ENCODE data around the gene TP53BP2. TPM values are rescaled to one million over a fixed set of nuclear protein-coding genes. Genes with fewer than 3 reads are reported as not detected.
"Not testable (repeated sequence)": the region's sequence is repeated elsewhere in the genome, so short reads cannot be mapped to it uniquely, and the experiment has no call there.

Gene TP53BP2
- total RNA-seq, 2 donors from 2014 or later = 54.6 to 58.1 TPM

DNA sequence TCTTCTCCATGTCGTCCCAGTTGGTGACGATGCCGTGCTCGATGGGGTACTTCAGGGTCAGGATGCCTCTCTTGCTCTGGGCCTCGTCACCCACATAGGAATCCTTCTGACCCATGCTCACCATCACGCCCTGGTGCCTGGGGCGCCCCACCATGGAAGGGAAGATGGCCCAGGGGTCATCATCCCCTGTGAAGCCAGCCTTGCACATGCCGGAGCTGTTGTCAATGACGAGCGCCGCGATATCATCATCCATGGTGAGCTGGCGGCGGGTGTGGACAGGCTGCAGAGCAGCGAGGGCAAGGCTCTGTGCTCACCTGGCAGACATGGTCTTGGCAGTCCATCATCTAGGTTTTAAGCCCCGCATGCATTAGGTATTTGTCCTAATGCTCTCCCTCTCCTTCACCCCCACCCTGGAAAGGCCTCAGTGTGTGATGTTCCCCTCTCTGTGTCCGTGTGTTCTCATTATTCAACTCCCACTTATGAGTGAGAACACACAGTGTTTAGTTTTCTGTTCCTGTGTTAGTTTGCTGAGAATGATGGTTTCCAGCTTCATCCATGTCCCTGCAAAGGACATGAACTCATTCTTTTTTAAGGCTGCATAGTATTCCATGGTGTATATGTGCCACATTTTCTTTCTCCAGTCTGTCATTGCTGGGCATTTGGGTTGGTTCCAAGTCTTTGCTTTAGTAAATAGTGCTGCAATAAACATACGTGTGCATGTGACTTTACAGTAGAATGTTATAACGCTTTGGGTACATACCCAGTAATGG, 19.0 kb upstream of the TP53BP2 start:
- H3K27me3 Mint-ChIP-seq (ENCODE audit: low read depth) = peaks cover 17% of the 10 kb centered on the region
- H3K27ac Mint-ChIP-seq; ATAC-seq (replicated peaks in 1 of 2); H3K4me3 Mint-ChIP-seq; H3K36me3 Mint-ChIP-seq (ENCODE audit: insufficient read depth in 2 of 2); H3K4me1 Mint-ChIP-seq (ENCODE audit: low read depth); H3K9me3 Mint-ChIP-seq; DNase-seq: not testable (repeated sequence)

DNA sequence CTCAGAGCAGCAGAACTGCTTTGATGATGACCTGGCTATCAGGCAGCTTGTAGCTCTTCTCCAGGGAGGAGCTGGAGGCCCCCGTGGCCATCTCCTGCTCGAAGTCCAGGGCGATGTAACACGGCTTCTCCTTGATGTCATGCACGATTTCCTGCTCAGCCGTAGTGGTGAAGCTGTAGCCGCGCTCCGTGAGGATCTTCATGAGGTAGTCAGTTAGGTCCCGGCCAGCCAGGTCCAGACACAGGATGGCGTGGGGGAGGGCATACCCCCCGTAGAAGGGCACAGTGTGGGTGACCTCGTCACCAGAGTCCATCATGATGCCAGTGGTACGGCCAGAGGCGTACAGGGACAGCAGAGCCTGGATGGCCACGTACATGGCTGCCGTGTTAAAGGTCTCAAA, 18.3 kb upstream of the TP53BP2 start:
- peaks cover 17% of the 10 kb centered on the region for H3K27me3 Mint-ChIP-seq (ENCODE audit: low read depth)
- DNase-seq (no peak), ATAC-seq (replicated peaks in 1 of 2) (no peak)
- no peaks in the 10 kb centered on the region for H3K9me3 Mint-ChIP-seq
- H3K4me3 Mint-ChIP-seq = no peak overlapping the region
- H3K4me1 Mint-ChIP-seq (ENCODE audit: low read depth) = peaks cover 7% of the 10 kb centered on the region
- no peak overlapping the region for H3K27ac Mint-ChIP-seq
- no peaks in the 10 kb centered on the region for H3K36me3 Mint-ChIP-seq (ENCODE audit: insufficient read depth in 2 of 2)

DNA sequence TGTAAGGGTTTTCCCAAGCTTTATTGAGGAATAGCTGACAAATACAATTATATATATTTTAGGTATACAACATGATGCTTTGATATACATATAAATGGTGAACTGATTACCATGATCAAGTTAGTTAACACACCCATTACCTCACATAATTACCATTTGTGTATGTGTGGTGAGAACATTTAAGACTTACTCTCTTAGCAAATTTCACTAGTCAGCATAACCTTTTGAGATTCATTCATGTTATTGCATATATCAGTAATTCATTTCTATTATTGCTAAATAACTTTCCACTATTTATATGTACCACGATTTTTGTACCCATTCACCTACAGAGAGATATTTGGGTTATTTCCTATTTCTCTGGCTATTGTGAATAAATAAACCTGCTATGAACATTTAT, 16.2 kb upstream of the TP53BP2 start:
- Mint-ChIP-seq H3K27me3 (ENCODE audit: low read depth) (peaks cover 17% of the 10 kb centered on the region), H3K9me3 (no peaks in the 10 kb centered on the region), H3K4me3 (no peak overlapping the region), H3K4me1 (ENCODE audit: low read depth) (peaks cover 7% of the 10 kb centered on the region), H3K27ac (no peak overlapping the region), H3K36me3 (ENCODE audit: insufficient read depth in 2 of 2) (no peaks in the 10 kb centered on the region)
- ATAC-seq (replicated peaks in 1 of 2) (no peak), DNase-seq (no peak)

GRCh38 chr1:223860051-223860622, 14.4 kb upstream of the TP53BP2 start:
- DNase-seq = no peak
- Mint-ChIP-seq H3K27ac (no peak overlapping the region), H3K36me3 (ENCODE audit: insufficient read depth in 2 of 2) (no peaks in the 10 kb centered on the region), H3K9me3 (no peaks in the 10 kb centered on the region), H3K27me3 (ENCODE audit: low read depth) (peaks cover 5% of the 10 kb centered on the region), H3K4me3 (no peak overlapping the region), H3K4me1 (ENCODE audit: low read depth) (peaks cover 7% of the 10 kb centered on the region)
- peak; percentile 44 to 66 for ATAC-seq (replicated peaks in 1 of 2)

- peaks cover 5% of the 10 kb centered on the region for H3K27me3 Mint-ChIP-seq (ENCODE audit: low read depth)
- ATAC-seq (replicated peaks in 1 of 2) (no peak), DNase-seq (no peak)
- H3K27ac Mint-ChIP-seq = no peak overlapping the region
- H3K9me3 Mint-ChIP-seq = no peaks in the 10 kb centered on the region
- no peak overlapping the region for H3K4me3 Mint-ChIP-seq
- peaks cover 7% of the 10 kb centered on the region for H3K4me1 Mint-ChIP-seq (ENCODE audit: low read depth)
- no peaks in the 10 kb centered on the region for H3K36me3 Mint-ChIP-seq (ENCODE audit: insufficient read depth in 2 of 2)
Observed at GRCh38 chr1:223859058-223859457, 13.3 kb upstream of the TP53BP2 start.

GRCh38 chr1:223856386-223856785, 10.6 kb upstream of the TP53BP2 start:
- no peaks in the 10 kb centered on the region for H3K9me3 Mint-ChIP-seq
- ATAC-seq (replicated peaks in 1 of 2) (no peak), DNase-seq (no peak)
- H3K4me1 Mint-ChIP-seq (ENCODE audit: low read depth) = no peaks in the 10 kb centered on the region
- no peak overlapping the region for H3K4me3 Mint-ChIP-seq
- peaks cover 4% of the 10 kb centered on the region for H3K27me3 Mint-ChIP-seq (ENCODE audit: low read depth)
- H3K27ac Mint-ChIP-seq = no peak overlapping the region
- no peaks in the 10 kb centered on the region for H3K36me3 Mint-ChIP-seq (ENCODE audit: insufficient read depth in 2 of 2)

DNA sequence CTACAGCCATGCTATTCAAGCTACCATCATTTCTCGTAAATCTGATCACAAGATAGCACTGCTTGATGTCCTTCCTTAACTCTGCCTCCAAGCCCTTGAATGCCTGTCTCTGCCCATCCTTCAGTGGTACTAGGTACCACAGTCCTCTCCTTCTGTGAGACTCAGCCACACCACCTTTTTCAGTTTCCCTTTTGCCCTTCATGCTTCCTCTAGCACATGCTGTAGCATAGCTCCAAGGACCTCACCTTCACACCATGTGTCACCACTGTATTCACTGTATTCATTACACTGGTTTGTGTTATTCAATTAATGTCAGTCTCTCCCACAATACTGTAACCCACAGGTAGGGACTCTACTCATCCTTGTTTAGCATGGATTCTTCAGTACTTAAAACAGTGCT, 8.0 kb upstream of the TP53BP2 start:
- H3K4me1 Mint-ChIP-seq (ENCODE audit: low read depth) = peaks cover 6% of the 10 kb centered on the region
- H3K27me3 Mint-ChIP-seq (ENCODE audit: low read depth) = peaks cover 9% of the 10 kb centered on the region
- ATAC-seq (replicated peaks in 1 of 2) (no peak), DNase-seq (no peak)
- no peak overlapping the region for H3K4me3 Mint-ChIP-seq
- H3K27ac Mint-ChIP-seq = no peak overlapping the region
- peaks cover 5% of the 10 kb centered on the region in 2 donors for H3K9me3 Mint-ChIP-seq
- H3K36me3 Mint-ChIP-seq (ENCODE audit: insufficient read depth in 2 of 2) = peaks cover 0 to 4% of the 10 kb centered on the region in 2 donors

DNA sequence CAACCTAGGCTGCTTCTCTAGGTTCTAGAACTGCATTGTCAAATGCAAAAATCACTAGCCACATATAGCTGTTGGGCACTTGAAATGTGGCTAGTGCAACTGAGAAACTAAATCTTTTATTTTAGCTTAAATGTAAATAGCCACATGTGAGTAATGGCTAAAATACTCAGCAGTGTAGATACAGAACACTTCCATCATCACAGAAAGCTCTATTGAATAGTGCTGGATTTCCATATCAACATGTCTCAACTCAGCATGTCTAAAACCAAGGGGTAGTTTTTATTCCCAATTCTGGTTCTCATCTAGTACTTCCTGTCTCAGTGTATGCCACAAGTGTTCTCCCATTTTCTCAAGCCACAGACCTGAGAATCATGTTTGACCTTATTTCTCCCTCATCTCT, 7.5 kb upstream of the TP53BP2 start:
- Mint-ChIP-seq H3K36me3 (ENCODE audit: insufficient read depth in 2 of 2) (peaks cover 0 to 4% of the 10 kb centered on the region in 2 donors), H3K27me3 (ENCODE audit: low read depth) (peaks cover 9% of the 10 kb centered on the region), H3K4me3 (no peak overlapping the region), H3K9me3 (peaks cover 5 to 8% of the 10 kb centered on the region in 2 donors), H3K4me1 (ENCODE audit: low read depth) (peaks cover 6% of the 10 kb centered on the region), H3K27ac (no peak overlapping the region)
- no peak for DNase-seq
- no peak for ATAC-seq (replicated peaks in 1 of 2)

GRCh38 chr1:223852337-223852736, 6.6 kb upstream of the TP53BP2 start:
- Mint-ChIP-seq H3K9me3 (peaks cover 5 to 8% of the 10 kb centered on the region in 2 donors), H3K4me1 (ENCODE audit: low read depth) (peaks cover 14% of the 10 kb centered on the region), H3K27me3 (ENCODE audit: low read depth) (peaks cover 9% of the 10 kb centered on the region), H3K4me3 (no peak overlapping the region), H3K36me3 (ENCODE audit: insufficient read depth in 2 of 2) (peaks cover 0 to 5% of the 10 kb centered on the region in 2 donors), H3K27ac (no peak overlapping the region)
- ATAC-seq (replicated peaks in 1 of 2) (no peak), DNase-seq (no peak)

- Mint-ChIP-seq H3K27ac (no peak overlapping the region), H3K27me3 (ENCODE audit: low read depth) (peaks cover 9% of the 10 kb centered on the region), H3K9me3 (peaks cover 5 to 8% of the 10 kb centered on the region in 2 donors), H3K4me3 (no peak overlapping the region), H3K36me3 (ENCODE audit: insufficient read depth in 2 of 2) (peaks cover 5 to 9% of the 10 kb centered on the region in 2 donors), H3K4me1 (ENCODE audit: low read depth) (peaks cover 23% of the 10 kb centered on the region)
- DNase-seq = no peak
- ATAC-seq (replicated peaks in 1 of 2) = no peak
Observed at GRCh38 chr1:223849352-223850254, 3.9 kb upstream of the TP53BP2 start.

GRCh38 chr1:223848536-223848935, 2.8 kb upstream of the TP53BP2 start:
- Mint-ChIP-seq H3K4me3 (no peak overlapping the region), H3K36me3 (ENCODE audit: insufficient read depth in 2 of 2) (peaks cover 5 to 12% of the 10 kb centered on the region in 2 donors), H3K4me1 (ENCODE audit: low read depth) (peaks cover 33% of the 10 kb centered on the region), H3K27ac (no peak overlapping the region), H3K9me3 (peaks cover 5 to 8% of the 10 kb centered on the region in 2 donors), H3K27me3 (ENCODE audit: low read depth) (peaks cover 9% of the 10 kb centered on the region)
- no peak for DNase-seq
- ATAC-seq (replicated peaks in 1 of 2) = no peak

DNA sequence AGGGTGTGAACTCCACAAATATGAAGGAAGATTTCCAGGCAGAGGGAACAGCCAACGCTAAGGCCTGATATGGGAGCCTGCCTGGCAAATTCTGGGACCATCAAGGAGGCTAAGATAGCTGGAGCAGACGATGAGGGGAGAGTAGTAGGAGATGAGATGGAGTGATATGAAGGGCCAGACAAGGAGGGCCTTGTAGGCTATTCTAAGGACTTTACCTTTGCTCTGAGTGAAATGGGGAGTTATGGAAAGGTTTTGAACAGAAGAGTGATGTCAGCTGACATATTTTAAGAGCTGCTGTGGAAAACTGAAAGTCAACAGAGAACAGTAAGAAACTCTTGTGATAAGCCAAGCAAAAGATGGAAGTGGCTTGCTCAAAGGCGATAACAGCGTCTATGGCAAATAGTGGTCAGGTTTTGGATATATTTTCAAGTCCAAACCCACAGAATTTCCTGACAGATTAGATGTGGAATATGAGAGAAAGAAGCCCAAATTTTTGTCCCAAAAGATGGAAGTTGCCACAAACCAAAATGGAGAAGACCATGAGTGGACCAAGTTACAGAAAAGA, 2.1 kb upstream of the TP53BP2 start:
- DNase-seq (no peak), ATAC-seq (replicated peaks in 1 of 2) (no peak)
- H3K27ac Mint-ChIP-seq = no peak overlapping the region
- H3K4me1 Mint-ChIP-seq (ENCODE audit: low read depth) = peaks cover 39% of the 10 kb centered on the region
- no peak overlapping the region for H3K4me3 Mint-ChIP-seq
- H3K9me3 Mint-ChIP-seq = peaks cover 5 to 8% of the 10 kb centered on the region in 2 donors
- H3K36me3 Mint-ChIP-seq (ENCODE audit: insufficient read depth in 2 of 2) = peaks cover 5 to 12% of the 10 kb centered on the region in 2 donors
- peaks cover 9% of the 10 kb centered on the region for H3K27me3 Mint-ChIP-seq (ENCODE audit: low read depth)

Data from activated T-cell treated with anti-CD3 and anti-CD28 coated beads, Interleukin-2, amount 50 U/mL, for 72 hours (primary cell).